RWPE2 (cell line): Measurements from ENCODE around the gene GALNT2.

ENCODE experiments used
- ATAC-seq: fragments of 200-7000 bp; cut with Tn5 transposase; 3 replicates; pipeline ENCODE4 v1.9.1; 2021; ENCODE audit warnings: low read depth
- DNase-seq: peaks from one replicate; pipeline ENCODE4 v3.0.0-alpha.2; 2020; ENCODE audit warnings: low spot score
- H3K27ac ChIP-seq: fragments of 450-650 bp; 2 replicates; pipeline ENCODE4 v1.5.1; 2017; ENCODE audit warnings: mild to moderate bottlenecking; ENCODE audit not compliant: poor library complexity, severe bottlenecking
- H3K27me3 ChIP-seq: fragments of 250-450 bp; sonication (Bioruptor Pico); 2 replicates; pipeline ENCODE4 v1.5.1; 2021; ENCODE audit warnings: mild to moderate bottlenecking, moderate library complexity; ENCODE audit not compliant: insufficient read depth, poor library complexity, severe bottlenecking
- H3K36me3 ChIP-seq: fragments of 250-450 bp; sonication (Bioruptor Pico); 2 replicates; pipeline ENCODE4 v1.5.1; 2020; ENCODE audit warnings: low read depth, mild to moderate bottlenecking, moderate library complexity
- H3K4me1 ChIP-seq: fragments of 250-450 bp; sonication (Bioruptor Pico); 2 replicates; pipeline ENCODE4 v1.5.1; 2021; ENCODE audit warnings: mild to moderate bottlenecking, moderate library complexity; ENCODE audit not compliant: insufficient read depth, poor library complexity, severe bottlenecking
- H3K4me3 ChIP-seq: fragments of 250-450 bp; sonication (Bioruptor Pico); 2 replicates; pipeline ENCODE4 v1.5.1; 2021; ENCODE audit warnings: mild to moderate bottlenecking, moderate library complexity; ENCODE audit not compliant: severe bottlenecking
- H3K9me3 ChIP-seq: fragments of 250-450 bp; sonication (Bioruptor Pico); 2 replicates; pipeline ENCODE4 v1.5.1; 2021; ENCODE audit warnings: mild to moderate bottlenecking, moderate library complexity; ENCODE audit not compliant: severe bottlenecking
- TF ChIP-seq, protein P1 (sequence below): fragments of 450-650 bp; IDR thresholded peaks from one replicate; pipeline ENCODE4 v1.5.1; 2017; ENCODE audit warnings: mild to moderate bottlenecking, moderate library complexity; ENCODE audit not compliant: poor library complexity, severe bottlenecking

Gene GALNT2

DNA sequence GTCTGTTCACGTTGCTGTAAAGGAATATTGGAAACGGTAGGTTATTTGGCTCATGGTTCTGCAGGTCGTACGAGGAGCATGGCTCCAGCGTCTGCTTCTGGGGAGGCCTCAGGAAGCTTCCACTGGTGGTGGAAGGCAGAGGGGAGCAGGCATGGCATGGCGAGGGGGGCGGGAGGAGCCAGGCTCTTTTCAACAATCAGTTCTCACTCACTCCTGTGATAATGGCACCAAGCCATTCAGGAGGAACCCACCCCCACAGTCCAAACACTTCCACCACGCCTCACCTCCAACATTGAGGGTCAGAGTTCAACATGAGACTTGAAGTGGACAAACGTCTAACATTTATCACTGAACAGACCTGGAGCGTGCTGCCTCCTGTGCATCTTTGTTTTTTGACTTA, 217.9 kb downstream of the GALNT2 start:
- Histone ChIP-seq H3K27me3 (no peaks in the 10 kb centered on the region), H3K27ac (no peak overlapping the region), H3K4me1 (no peaks in the 10 kb centered on the region), H3K36me3 (no peaks in the 10 kb centered on the region), H3K4me3 (no peak overlapping the region), H3K9me3 (no peaks in the 10 kb centered on the region)
- ATAC-seq: no peak
- TF ChIP-seq, protein P1, sequence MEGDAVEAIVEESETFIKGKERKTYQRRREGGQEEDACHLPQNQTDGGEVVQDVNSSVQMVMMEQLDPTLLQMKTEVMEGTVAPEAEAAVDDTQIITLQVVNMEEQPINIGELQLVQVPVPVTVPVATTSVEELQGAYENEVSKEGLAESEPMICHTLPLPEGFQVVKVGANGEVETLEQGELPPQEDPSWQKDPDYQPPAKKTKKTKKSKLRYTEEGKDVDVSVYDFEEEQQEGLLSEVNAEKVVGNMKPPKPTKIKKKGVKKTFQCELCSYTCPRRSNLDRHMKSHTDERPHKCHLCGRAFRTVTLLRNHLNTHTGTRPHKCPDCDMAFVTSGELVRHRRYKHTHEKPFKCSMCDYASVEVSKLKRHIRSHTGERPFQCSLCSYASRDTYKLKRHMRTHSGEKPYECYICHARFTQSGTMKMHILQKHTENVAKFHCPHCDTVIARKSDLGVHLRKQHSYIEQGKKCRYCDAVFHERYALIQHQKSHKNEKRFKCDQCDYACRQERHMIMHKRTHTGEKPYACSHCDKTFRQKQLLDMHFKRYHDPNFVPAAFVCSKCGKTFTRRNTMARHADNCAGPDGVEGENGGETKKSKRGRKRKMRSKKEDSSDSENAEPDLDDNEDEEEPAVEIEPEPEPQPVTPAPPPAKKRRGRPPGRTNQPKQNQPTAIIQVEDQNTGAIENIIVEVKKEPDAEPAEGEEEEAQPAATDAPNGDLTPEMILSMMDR: no peak
- DNase-seq: no peak

DNA sequence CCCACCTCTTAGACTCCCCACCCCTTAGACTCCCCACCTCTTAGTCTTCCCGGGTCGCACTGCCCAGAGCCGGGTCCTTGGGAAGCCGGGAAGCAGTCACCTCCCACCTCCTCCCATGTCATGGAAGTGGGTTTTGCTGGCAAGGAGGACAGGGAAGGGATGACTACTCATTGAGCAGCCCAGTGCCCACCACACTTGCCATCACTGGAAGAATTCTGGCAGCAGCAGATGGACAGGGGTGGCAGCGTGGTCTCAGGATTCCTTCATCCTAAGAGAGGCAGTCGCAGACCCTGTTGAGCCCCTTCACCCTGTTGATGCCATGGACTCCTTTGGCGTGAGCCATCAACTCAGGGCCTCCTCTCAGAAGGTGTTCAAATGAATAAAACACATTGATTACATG, 218.3 kb downstream of the GALNT2 start:
- H3K27ac ChIP-seq: no peak overlapping the region
- H3K4me1 ChIP-seq: no peaks in the 10 kb centered on the region
- ATAC-seq (no peak), DNase-seq (no peak)
- no peaks in the 10 kb centered on the region for H3K9me3 ChIP-seq
- no peak overlapping the region for H3K4me3 ChIP-seq
- TF ChIP-seq, protein P1: no peak
- H3K36me3 ChIP-seq: no peaks in the 10 kb centered on the region
- H3K27me3 ChIP-seq: no peaks in the 10 kb centered on the region

DNA sequence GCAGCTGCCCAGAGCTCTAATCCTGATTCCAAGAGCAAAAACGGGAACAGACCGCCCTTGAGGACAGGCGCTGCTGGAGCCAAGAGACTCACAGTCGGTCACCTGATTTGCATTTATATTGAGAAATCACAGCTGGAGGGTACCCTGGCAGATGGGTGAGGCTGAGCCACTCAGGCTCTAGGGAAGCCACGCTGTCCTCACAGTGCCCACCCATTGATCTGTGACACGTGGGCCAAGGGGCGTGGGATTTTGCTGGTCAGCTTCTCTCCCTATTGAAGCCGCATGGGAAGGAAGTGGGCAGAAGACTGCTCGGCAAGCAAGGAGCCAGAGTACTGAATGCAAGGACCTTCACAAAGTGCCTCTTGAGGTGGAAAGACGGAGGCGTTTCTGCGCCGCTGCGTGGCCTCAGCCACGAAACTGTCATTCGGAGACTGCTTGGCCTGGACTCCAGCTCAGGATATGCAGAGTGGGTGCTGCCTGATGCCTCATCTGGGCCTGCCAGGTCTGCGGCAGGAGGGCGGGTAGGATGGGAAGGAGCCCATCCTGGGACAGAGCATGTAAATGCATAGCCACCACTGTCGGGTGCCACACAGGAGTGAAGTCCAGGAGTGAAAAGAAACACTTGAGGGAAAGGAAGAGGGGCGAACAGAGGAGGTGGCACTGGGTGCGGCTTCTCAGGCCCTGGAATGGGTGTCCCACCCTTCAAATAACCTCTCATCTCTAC, 219.3 kb downstream of the GALNT2 start:
- DNase-seq (no peak), ATAC-seq (no peak)
- H3K4me1 ChIP-seq: no peaks in the 10 kb centered on the region
- H3K36me3 ChIP-seq: no peaks in the 10 kb centered on the region
- H3K27ac ChIP-seq: no peak overlapping the region
- H3K4me3 ChIP-seq: no peak overlapping the region
- no peaks in the 10 kb centered on the region for H3K9me3 ChIP-seq
- TF ChIP-seq, protein P1: no peak
- H3K27me3 ChIP-seq: no peaks in the 10 kb centered on the region

DNA sequence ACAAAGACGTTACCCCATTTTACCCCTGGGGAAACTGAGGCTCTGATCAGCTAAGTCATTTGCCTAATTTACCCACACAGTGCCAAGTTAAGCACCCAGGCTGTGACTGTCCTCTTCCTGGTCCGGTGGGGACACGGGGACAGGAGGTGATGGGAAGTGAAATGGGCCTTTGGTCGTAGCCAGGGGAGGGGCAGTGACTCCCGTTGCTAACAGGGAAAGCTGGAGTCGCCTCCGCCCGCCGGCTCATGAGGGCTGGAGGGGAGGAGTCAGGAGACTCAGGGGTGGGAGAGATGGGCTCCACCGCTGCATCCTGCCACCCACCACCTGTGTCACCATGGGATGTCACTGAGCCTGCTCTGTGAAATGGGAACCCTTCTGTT, 219.8 kb downstream of the GALNT2 start:
- no peaks in the 10 kb centered on the region for H3K4me1 ChIP-seq
- DNase-seq (no peak), ATAC-seq (no peak)
- no peaks in the 10 kb centered on the region for H3K36me3 ChIP-seq
- H3K27ac ChIP-seq: no peak overlapping the region
- no peaks in the 10 kb centered on the region for H3K9me3 ChIP-seq
- no peaks in the 10 kb centered on the region for H3K27me3 ChIP-seq
- no peak overlapping the region for H3K4me3 ChIP-seq
- TF ChIP-seq, protein P1: no peak

DNA sequence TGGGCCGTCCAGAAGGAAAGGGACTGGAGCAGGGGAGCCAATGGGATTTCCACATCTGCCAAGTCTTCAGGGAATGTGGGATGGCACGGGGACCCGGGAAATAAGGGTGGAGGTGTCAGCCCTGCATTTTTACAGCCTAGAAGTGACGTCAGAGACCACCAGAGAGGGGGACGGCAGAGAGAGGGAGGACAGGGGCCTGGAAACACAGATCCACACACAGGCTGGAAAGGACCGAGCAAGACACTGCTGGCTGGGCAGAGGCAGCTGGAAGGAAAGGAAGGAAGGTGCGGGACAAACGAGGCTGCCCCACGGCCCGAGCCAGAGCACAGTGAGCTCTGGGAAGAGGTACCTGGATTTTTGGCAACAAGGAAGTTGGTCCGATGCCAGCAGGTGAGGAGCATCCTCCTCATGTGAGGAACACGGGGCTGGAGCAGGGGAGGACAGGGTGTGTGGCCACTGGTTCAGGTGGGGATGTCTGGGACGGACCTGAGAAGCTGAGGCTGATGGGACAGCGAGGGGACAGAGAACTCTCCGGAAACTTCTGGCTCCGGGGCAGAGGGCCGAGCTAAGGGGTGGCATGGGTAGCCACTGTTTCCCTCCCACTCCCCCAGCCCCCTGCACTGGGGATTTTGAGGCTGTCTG, 220.8 kb downstream of the GALNT2 start:
- Histone ChIP-seq H3K27me3 (no peaks in the 10 kb centered on the region), H3K36me3 (no peaks in the 10 kb centered on the region), H3K4me1 (no peaks in the 10 kb centered on the region), H3K27ac (no peak overlapping the region), H3K4me3 (no peak overlapping the region), H3K9me3 (no peaks in the 10 kb centered on the region)
- TF ChIP-seq, protein P1: no peak
- DNase-seq: no peak
- ATAC-seq: no peak
